IPS DF 4.7 (cell line): Measurements from ENCODE around the gene ZNF789.
"Not testable (repeated sequence)": the region's sequence is repeated elsewhere in the genome, so short reads cannot be mapped to it uniquely, and the experiment has no call there.

ENCODE experiments used
- DNase-seq: peaks from one replicate; pipeline ENCODE4 v3.0.0-alpha.2; 2013; ENCODE audit warnings: low spot score; ENCODE audit errors: extremely low read depth

The ZNF789 gene

DNA sequence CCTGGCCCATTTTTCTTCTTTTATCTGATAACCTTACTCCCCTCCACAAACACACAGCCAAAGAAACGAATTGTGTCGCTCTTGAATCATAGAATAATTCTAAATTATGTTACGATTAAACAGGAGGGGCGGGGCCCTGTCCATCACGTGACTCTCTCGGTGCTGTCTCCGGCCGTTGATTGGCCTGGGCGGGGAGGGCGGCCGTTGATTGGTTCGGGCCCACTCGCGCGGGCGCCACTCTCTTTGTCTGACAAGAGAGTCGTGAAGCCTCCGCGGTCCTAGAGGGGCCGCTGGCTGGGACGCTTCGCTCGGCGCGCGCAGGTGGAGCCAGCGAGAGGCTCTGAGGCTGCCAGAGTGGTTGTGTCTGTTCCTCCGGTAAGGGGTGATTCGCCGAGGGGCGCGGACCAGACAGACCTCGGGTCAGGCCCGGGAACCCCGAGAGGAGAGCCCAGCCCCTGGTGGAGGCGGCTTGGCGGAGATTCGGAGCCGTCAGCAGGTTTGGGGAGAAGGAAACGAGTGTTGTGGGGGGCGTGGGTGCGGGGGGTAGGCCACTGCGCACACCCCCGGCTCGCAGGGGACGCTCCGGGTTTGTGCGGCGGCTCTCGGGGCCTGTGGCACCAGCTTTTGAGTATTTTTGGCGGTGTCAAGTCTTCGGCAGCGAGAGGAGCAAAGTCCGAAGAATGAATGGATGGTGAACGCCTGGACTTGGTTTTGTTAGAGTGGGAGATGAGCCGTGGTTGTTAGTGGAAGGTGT lies at the start of gene ZNF789:
ZNF789 (plus strand) TSS at position 330 of the 754 bp plus-strand sequence. CDS start 3,567 bp downstream, outside the sequence.
- DNase-seq, result peak; percentile 83

DNA sequence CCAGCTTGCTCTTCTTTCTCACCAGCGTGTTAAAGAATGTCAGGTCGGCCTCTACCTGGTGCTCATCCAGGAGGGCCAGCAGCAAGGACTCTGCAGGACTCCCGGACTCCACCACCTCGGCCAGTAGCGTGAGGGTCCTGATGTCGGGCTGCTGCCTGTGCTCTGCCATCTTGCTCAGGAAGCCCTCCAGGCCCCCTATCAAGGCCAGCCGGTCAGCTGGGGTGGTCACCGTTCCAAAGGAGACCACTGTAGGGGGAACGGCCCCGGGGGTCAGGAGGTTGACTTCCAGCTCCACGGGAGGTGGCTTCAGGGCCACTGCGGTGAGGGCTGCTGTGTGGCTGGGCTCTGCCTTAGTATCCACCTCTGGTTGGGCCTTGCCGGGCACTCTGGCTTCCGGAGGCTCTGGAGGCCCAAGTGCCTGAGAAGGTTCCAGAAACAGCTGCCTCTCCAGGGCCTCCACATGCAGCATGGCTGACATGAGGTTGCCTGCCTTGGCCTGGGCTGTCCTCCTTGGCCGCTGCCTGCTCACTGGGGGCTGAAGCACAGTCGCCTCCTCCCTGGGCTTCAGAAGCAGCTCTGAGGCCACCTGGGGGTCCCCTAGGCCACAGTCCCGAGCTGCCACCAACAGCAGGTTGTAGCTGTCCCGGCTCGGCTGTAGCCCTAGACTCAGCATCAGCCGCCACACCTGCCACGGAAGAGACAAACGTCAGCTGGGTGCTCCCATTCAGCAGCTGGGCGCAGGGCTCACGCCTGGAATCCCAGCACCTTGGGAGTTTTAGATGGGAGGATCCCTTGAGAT lies 47.6 kb upstream of the ZNF789 start:
- no peak for DNase-seq

- DNase-seq, result no peak
These were observed 43.6 kb upstream of the ZNF789 start for GRCh38 chr7:99428972-99429566.

GRCh38 chr7:99429756-99430155 lies 42.9 kb upstream of the ZNF789 start:
- no peak for DNase-seq

DNA sequence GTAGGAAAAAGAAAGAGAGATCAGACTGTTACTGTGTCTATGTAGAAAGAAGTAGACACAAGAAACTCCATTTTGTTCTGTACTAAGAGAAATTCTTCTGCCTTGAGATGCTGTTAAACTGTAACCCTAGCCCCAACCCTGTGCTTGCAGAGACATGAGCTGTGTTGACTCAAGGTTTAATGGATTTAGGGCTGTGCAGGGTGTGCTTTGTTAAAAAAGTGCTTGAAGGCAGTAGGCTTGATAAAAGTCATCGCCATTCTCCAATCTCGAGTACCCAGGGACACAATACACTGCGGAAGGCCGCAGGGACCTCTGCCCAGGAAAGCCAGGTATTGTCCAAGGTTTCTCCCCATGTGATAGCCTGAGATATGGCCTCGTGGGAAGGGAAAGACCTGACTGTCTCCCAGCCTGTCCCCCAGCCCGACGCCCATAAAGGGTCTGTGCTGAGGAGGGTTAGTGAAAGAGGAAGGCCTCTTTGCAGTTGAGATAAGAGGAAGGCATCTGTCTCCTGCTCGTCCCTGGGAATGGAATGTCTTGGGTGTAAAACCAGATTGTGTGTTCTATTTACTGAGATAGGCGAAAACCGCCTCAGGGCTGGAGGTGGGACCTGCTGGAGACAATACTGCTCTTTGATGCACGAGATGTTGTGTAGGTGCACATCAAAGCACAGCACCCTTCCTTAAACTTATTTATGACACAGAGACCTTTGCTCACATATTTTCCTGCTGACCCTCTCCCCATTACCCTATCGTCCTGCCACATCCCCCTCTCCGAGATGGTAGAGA lies 40.7 kb upstream of the ZNF789 start:
- not testable (repeated sequence) for DNase-seq

GRCh38 chr7:99433158-99433557 lies 39.5 kb upstream of the ZNF789 start:
- DNase-seq, result no peak

DNA sequence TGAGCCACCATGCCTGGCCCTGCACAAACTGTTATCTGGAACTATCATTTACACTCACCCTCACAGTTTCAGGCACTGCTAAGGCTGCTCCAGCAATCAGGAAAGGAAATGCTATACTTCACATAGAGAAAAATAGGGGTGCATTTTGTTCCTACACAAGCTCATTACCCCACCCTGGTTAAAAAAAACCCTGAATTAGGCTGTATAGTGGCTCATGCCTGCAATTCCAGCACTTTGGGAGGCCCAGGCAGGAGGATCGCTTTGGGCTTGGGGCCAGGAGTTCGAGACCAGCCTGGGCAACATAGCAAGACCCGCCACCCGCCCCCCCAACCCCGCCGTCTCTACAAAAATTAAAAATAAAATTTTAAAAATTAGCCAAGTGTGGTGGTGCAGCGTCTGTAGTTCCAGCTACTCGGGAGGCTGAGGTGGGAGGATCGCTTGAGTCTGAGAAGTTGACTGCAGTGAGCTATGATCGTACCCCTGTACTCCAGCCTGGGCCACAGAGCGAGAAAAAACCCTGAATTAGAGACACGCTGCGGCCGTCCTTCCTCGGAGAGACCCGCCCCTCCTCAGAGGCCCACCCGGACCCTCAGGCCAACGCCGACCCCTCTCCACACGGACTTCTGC lies 34.6 kb upstream of the ZNF789 start:
- no peak for DNase-seq

DNA sequence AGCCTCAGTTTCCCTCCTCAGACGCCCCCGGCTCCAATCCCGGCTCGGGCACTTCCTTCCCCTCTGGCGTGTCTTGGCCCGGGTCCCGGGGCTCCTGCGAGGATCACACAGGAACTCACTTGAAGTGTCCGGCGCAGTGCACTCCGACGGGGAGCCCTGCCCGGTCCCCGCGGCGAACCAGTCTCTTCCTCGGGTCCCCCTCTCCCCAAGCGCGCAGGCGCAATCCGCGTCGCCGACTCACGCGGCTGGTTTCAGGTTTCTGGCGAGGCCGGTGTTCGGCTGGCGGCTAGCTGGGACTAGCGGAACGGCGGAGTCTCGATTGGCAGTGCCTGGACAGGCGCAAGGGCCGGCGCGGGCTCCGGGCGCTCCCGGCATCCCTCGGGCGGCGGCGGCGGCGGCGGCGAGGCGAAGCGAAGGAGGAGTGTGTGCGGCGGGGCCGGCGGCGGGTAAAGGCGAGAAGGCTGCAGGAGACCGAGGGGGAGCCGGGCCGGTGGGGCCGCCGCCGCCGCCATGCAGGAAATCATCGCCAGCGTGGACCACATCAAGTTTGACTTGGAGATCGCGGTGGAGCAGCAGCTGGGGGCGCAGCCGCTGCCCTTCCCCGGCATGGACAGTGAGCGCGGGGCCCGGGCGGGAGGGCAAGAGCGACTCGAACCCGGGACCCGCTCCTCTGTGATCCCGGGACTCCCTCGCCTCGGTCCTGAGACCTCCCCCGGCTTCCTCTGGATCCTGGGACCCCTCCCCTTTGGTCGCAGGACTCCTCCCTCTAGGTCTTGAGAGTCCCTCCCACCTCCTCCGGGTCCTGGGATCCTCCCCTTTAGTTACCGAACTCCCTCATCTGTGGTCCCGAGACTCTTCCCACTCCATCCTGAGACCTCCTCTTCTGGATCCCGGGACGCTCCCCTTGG lies 33.9 kb upstream of the ZNF789 start, which contains the start of the genes CPSF4 and PTCD1:
CPSF4 (plus strand) TSS at position 371 of the 908 bp plus-strand sequence; CDS start at position 511, 140 bp downstream.
PTCD1 (minus strand) TSS at position 226 of the 908 bp plus-strand sequence. CDS start 3,556 bp downstream, outside the sequence.
- DNase-seq, result peak; percentile 80

DNA sequence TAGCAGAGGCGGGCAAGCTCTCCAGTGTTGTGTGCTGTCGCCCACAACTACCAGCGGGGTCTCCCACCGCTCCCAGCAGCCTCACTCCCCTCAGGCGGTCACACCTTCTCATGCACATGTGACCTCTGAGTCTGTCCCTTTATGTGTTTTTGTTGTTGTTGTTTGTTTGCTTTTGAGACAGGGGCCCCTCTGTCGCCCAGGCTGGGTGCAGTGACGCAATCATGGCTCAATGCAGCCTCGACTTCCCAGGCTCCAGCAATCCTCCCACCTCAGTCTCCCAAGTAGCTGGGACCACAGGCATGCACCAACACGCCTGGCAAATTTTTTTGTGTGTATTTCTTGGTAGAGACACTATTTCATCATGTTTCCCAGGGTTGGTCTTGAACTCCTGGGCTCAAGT lies 32.5 kb upstream of the ZNF789 start:
- DNase-seq, result no peak

DNA sequence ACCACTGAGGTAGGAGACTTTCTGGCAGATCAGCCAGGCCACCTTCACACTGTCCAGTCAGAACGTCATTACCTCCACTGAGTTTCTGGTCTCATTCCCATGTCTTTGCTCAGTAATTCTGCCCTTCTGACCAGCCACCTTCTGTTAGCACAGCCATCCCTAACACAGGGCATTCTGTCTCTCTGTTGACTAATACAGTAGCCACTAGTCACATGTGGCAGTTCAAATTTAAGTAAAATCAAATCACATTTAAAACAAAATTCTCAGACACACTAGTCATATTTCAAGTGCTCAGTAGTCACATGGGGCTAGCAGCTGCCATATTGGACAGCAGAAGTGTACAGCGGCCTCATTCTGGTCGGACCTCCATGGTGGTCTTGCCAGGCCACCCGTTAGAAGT lies 26.6 kb upstream of the ZNF789 start:
- no peak for DNase-seq

GRCh38 chr7:99447943-99448342 lies 24.7 kb upstream of the ZNF789 start:
- no peak for DNase-seq

GRCh38 chr7:99448855-99449254 lies 23.8 kb upstream of the ZNF789 start:
- DNase-seq, result no peak

- no peak for DNase-seq
These were observed 23.4 kb upstream of the ZNF789 start for GRCh38 chr7:99449326-99449725.

DNA sequence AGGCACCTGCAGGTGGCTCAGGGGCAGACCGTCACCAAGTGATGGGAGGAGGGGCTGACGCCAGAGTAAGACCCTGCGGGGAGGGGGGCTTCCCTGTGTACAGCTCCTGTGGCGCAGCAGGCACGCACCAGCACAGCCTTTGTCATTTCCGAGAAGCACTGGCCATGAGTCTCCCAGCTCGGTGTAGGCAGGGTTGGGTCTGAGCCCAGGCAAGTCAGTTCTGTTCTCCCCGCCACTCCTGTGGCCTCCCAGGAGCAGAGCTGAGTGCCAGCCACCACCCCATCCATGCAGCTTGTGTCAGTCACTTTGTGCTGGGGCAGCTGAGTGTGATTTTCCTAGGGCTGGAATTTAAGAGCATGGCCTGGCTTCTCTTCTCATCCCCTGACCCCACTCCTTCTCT lies 20.8 kb upstream of the ZNF789 start:
- no peak for DNase-seq

DNA sequence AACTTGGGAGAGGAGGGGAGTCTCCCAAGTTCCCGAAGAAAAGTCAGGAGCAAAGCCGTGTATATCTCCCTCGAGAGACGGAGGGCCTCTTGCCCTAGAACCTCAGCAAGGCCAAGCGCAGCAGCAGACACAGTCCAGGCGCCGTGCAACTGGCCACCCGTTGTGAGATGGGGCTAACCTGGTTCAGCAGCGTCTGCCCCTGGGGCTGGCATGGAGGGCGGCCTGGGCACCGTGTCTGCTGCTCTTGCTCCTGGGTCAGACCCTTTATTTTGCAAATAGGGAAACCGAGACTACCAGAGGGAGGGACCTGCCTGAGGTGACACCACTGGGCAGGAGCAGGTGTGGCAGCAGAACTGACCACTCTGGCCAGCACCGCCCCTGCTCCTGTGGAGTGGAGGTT lies 20.1 kb upstream of the ZNF789 start:
- no peak for DNase-seq

DNA sequence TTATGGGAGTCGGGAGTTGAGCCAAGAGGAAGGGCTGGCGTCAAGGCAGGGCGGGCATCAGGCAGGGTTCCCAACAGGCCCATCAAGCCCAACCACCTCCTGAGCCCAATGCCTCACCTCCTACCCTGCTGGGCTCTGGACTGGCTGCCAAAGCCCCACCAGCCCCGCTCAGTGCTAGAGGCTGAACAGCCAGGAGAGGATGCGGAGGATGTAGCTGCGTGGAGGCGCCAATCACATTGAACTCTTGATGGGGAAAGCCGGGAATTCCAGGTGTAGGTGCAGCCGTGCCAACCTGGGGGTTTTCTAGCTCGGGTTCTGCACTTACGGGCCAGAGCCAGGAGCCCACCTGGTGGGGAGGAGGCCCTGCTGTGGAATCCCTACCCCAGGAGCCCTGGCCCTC lies 19.6 kb upstream of the ZNF789 start:
- DNase-seq, result no peak

GRCh38 chr7:99455874-99456273 lies 16.8 kb upstream of the ZNF789 start:
- DNase-seq, result no peak

DNA sequence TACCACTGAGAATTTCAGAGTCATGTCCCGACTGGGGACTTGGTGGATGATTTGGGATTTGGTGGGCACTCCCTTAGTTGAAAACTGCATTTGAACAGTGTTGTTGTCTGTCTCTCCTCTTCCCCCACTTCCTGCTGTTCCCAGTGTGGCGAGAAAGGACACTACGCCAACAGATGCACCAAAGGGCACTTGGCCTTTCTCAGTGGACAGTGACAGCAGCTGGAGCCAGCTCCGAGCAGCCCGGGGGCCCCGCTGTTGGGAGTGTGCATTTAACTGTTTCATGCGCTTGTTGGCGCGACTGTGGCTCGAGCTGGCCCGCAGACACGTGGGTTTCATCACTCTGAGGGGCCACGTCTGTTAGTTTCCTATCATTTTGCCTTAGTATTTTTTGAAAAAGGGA lies 16.4 kb upstream of the ZNF789 start:
- DNase-seq, result no peak

GRCh38 chr7:99457050-99457649 lies 15.5 kb upstream of the ZNF789 start:
- no peak for DNase-seq
